ENCODE results near the gene LRP4. TPM values are rescaled to one million over a fixed set of nuclear protein-coding genes. Genes with fewer than 3 reads are reported as not detected.

Gene LRP4
- total and polyA plus RNA-seq, 2 of the 8 experiments (the other 6 are each of a cell fraction or from before 2014, with no cell fraction given): 5.4 to 22.1 TPM

GRCh38 chr11:46832511-46833214 lies 85.7 kb downstream of the LRP4 start (continued):
- no peak for TF ChIP-seq POU5F1 (IDR thresholded peaks at IDR 0.05; ENCODE audit: low read depth, low read length)
- TF ChIP-seq JUND (IDR thresholded peaks at IDR 0.05; ENCODE audit: low read length): no peak
- no peak for TF ChIP-seq ZNF274 (IDR thresholded peaks at IDR 0.05; ENCODE audit: borderline replicate concordance, extremely low read depth, low read length)
- no peak for TF ChIP-seq CTBP2 (IDR thresholded peaks at IDR 0.05; ENCODE audit: borderline replicate concordance, insufficient read depth, insufficient read length, low read length)
- TF ChIP-seq POLR2A (IDR thresholded peaks at IDR 0.05; ENCODE audit: control extremely low read depth in 1 of 2, low read depth in 2 of 2, low read length in 2 of 2): no peak
- TF ChIP-seq CREB1 (IDR thresholded peaks at IDR 0.05): no peak
